Gastrocnemius medialis (tissue), 4 donors: ENCODE measurements around the gene RNF19B. TPM values are rescaled to one million over a fixed set of nuclear protein-coding genes. Genes with fewer than 3 reads are reported as not detected.

ENCODE experiments used
- ATAC-seq, 2 donors: fragments of 150-250 bp; one replicate each; pipeline ENCODE4 v1.9.1; 2016
- DNase-seq, 2 donors: peaks; one replicate each; pipeline ENCODE4 v3.0.0-alpha.2; 2019
- H3K27ac ChIP-seq, 4 donors: fragments of 200-600 bp; sonication (generic); 1 replicate in 1 of 4; 2 replicates in 3 of 4; pipeline ENCODE4 v1.5.1; 2016 to 2018; ENCODE audit warnings: mild to moderate bottlenecking in 2 of 4, moderate library complexity in 1 of 4
- H3K27me3 ChIP-seq, 3 donors: fragments of 200-600 bp; sonication (generic) in 2 of 3; 1 replicate in 1 of 3; 2 replicates in 2 of 3; pipeline versions ENCODE4 v1.5.1 to v1.6.0; 2016 to 2019; ENCODE audit warnings: mild to moderate bottlenecking in 1 of 3, moderate library complexity in 1 of 3
- H3K36me3 ChIP-seq, 2 donors: fragments of 200-600 bp; sonication (generic) in 1 of 2; one replicate each; pipeline ENCODE4 v1.5.1; 2017 to 2018
- H3K4me1 ChIP-seq, 2 donors: fragments of 200-600 bp; sonication (generic) in 1 of 2; one replicate each; pipeline ENCODE4 v1.5.1; 2016 to 2017; ENCODE audit warnings: mild to moderate bottlenecking in 2 of 2
- H3K4me3 ChIP-seq, 4 donors: fragments of 200-600 bp; sonication (generic) in 3 of 4; 1 replicate in 1 of 4; 2 replicates in 3 of 4; pipeline ENCODE4 v1.5.1; 2016 to 2019; ENCODE audit warnings: mild to moderate bottlenecking in 2 of 4
- H3K9me3 ChIP-seq, 3 donors: fragments of 200-600 bp; sonication (generic) in 2 of 3; 1 replicate in 1 of 3; 2 replicates in 2 of 3; pipeline ENCODE4 v1.5.1; 2016 to 2019
- POLR2A ChIP-seq, 2 donors: fragments of 450-650 bp; IDR thresholded peaks; one replicate each; pipeline ENCODE4 v1.6.1; 2017; ENCODE audit warnings: antibody characterized with exemption in 2 of 2, mild to moderate bottlenecking in 2 of 2, moderate library complexity in 2 of 2
- in situ Hi-C, 4 donors: fragments of 200-750 bp; cut with MboI; loops; one replicate each; pipeline versions ENCODE4 v1.15.0 to v1.8.0; 2017; ENCODE audit warnings: low sequenced_read_pairs in 4 of 4
- intact Hi-C: fragments of 100-400 bp; cut with DNase I; formaldehyde crosslinking; loops from one replicate; pipeline ENCODE4 v1.15.1; 2023; ENCODE audit warnings: low total_unique reads
- total RNA-seq, 4 donors: library from RNA; depleted of rRNA; stranded (reverse); fragments of >200 nt; gene quantifications; one replicate each; pipeline versions ENCODE4 v1.1.0 to v1.2.3, GENCODE V29; 2016
- TF ChIP-seq, protein P1 (sequence below), 5 experiments: fragments of 450-650 bp in 3 of 5; fragments of 200-600 bp in 2 of 5; sonication (generic) in 2 of 5; IDR thresholded peaks in 4 of 5; conservative IDR thresholded peaks in 1 of 5; 1 replicate in 4 of 5; 2 replicates in 1 of 5; pipeline ENCODE4 v1.5.1; 2016 to 2019; ENCODE audit warnings: antibody characterized with exemption in 5 of 5, mild to moderate bottlenecking in 3 of 5, moderate library complexity in 3 of 5

The RNF19B gene
- total RNA-seq, 4 donors from 2014 or later = 22.7 to 34.4 (median 28.6) TPM

DNA sequence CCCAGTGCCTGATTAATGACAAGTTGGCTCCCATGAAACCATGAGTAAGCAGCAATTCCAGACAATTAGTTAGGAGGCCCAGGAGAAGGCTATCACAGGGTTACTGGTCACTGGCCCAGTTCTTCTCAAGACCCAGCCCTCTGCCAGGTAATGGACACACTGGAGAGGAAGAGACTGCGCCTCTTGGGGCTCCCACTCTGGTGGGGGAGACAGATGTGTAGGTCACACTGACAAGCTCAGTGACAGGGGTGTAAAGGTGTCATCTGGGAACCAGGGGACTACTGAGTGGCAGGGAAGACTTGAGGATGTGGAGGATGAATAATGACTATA lies 73.4 kb downstream of the RNF19B start:
- no peak overlapping the region for H3K4me3 ChIP-seq
- H3K4me1 ChIP-seq = peaks cover 6 to 9% of the 10 kb centered on the region in 2 donors
- no peak overlapping the region for H3K27ac ChIP-seq
- in situ Hi-C loops (no loop called here), intact Hi-C loops (no loop called here)
- H3K36me3 ChIP-seq = no peaks in the 10 kb centered on the region
- DNase-seq (no peak), ATAC-seq (no peak)
- H3K27me3 ChIP-seq = peaks cover 39 to 47% (median 43%) of the 10 kb centered on the region in 3 donors
- TF ChIP-seq POLR2A (IDR thresholded peaks at IDR 0.05) = no peak
- TF ChIP-seq, protein P1, sequence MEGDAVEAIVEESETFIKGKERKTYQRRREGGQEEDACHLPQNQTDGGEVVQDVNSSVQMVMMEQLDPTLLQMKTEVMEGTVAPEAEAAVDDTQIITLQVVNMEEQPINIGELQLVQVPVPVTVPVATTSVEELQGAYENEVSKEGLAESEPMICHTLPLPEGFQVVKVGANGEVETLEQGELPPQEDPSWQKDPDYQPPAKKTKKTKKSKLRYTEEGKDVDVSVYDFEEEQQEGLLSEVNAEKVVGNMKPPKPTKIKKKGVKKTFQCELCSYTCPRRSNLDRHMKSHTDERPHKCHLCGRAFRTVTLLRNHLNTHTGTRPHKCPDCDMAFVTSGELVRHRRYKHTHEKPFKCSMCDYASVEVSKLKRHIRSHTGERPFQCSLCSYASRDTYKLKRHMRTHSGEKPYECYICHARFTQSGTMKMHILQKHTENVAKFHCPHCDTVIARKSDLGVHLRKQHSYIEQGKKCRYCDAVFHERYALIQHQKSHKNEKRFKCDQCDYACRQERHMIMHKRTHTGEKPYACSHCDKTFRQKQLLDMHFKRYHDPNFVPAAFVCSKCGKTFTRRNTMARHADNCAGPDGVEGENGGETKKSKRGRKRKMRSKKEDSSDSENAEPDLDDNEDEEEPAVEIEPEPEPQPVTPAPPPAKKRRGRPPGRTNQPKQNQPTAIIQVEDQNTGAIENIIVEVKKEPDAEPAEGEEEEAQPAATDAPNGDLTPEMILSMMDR (IDR thresholded peaks at IDR 0.05 in 4 of 5, conservative IDR thresholded peaks at IDR 0.05 in 1 of 5) = no peak
- no peaks in the 10 kb centered on the region for H3K9me3 ChIP-seq

- in situ Hi-C loops = no loop called here
- peaks cover 6 to 9% of the 10 kb centered on the region in 2 donors for H3K4me1 ChIP-seq
- H3K27ac ChIP-seq = no peak overlapping the region
- H3K36me3 ChIP-seq = no peaks in the 10 kb centered on the region
- intact Hi-C loops = no loop called here
- ATAC-seq (no peak), DNase-seq (no peak)
- H3K4me3 ChIP-seq = no peak overlapping the region
- peaks cover 39 to 52% (median 46%) of the 10 kb centered on the region in 3 donors for H3K27me3 ChIP-seq
- TF ChIP-seq, protein P1 (IDR thresholded peaks at IDR 0.05 in 4 of 5, conservative IDR thresholded peaks at IDR 0.05 in 1 of 5) = no peak
- TF ChIP-seq POLR2A (IDR thresholded peaks at IDR 0.05) = no peak
- no peaks in the 10 kb centered on the region for H3K9me3 ChIP-seq
Observed at GRCh38 chr1:32890516-32891240, 73.9 kb downstream of the RNF19B start.

DNA sequence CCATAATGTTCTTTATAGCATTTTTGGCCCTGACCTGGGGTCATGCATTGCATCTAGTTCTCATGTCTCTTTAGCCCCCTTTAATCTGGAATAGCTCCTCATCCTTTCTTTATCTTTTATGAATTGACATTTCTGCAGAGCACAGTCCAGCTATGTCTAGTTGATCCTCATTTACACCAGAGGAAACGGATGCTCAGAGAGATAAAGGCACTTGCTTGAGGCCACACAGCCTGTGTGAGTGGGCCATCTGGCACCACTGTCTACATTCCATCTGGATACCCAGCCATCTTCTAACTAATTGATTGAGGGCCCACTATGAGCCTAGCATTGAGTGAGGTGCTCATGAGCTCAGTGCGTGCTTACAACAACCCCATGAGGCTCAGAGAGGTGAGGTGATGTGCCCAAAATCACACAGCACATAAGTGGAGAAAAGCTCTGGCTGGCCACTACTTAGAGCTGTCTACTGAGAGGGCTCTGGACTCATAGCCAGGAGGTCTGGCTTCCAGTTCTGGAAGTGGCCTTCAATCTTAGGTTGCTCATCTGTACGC lies 74.8 kb downstream of the RNF19B start:
- Histone ChIP-seq H3K4me1 (peaks cover 6 to 9% of the 10 kb centered on the region in 2 donors), H3K9me3 (no peaks in the 10 kb centered on the region), H3K36me3 (no peaks in the 10 kb centered on the region), H3K4me3 (no peak overlapping the region), H3K27me3 (peaks cover 39 to 56% (median 51%) of the 10 kb centered on the region in 3 donors), H3K27ac (no peak overlapping the region)
- intact Hi-C loops = no loop called here
- no peak for DNase-seq
- ATAC-seq = no peak
- in situ Hi-C loops = no loop called here
- TF ChIP-seq POLR2A (IDR thresholded peaks at IDR 0.05) = no peak
- TF ChIP-seq, protein P1 (IDR thresholded peaks at IDR 0.05 in 4 of 5, conservative IDR thresholded peaks at IDR 0.05 in 1 of 5) = no peak

DNA sequence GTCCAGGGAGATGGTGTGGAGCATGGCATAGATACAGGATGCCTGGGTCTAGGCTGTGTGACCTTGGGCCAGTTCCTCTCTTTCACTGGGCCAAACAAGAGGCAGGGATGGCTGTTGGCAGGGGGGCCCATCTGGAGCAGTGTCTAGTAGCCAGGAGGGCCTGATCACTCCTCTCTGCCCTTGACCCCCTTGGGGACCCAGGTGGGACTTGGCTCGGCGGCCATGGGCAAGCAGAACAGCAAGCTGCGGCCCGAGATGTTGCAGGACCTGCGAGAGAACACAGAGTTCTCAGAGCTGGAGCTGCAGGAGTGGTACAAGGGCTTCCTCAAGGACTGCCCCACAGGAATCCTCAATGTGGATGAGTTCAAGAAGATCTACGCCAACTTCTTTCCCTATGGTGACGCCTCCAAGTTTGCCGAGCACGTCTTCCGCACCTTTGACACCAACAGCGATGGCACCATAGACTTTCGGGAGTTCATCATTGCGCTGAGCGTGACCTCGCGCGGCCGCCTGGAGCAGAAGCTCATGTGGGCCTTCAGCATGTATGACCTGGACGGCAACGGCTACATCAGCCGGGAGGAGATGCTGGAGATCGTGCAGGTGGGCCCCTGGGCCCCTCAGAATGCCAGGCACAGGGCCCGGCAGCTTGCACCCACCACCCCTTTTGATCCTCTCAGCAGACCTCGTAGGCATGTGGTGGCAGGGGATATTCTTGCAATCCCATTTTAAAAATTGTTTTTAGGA lies 75.8 kb downstream of the RNF19B start:
- DNase-seq = no peak

More for the DNA sequence above, 75.8 kb downstream of the RNF19B start:
- Histone ChIP-seq H3K4me1 (peaks cover 6 to 9% of the 10 kb centered on the region in 2 donors), H3K36me3 (no peaks in the 10 kb centered on the region), H3K9me3 (no peaks in the 10 kb centered on the region), H3K4me3 (no peak overlapping the region), H3K27ac (no peak overlapping the region), H3K27me3 (peaks cover 36 to 53% (median 48%) of the 10 kb centered on the region in 3 donors)
- no peak for TF ChIP-seq POLR2A (IDR thresholded peaks at IDR 0.05)
- TF ChIP-seq, protein P1 (IDR thresholded peaks at IDR 0.05 in 4 of 5, conservative IDR thresholded peaks at IDR 0.05 in 1 of 5) = no peak
- in situ Hi-C loops (no loop called here), intact Hi-C loops (no loop called here)
- ATAC-seq = no peak
